Peyer's patch (tissue), 4 donors: ENCODE measurements around the gene ISG20L2. TPM values are rescaled to one million over a fixed set of nuclear protein-coding genes. Genes with fewer than 3 reads are reported as not detected.
A peak's percentile ranks its signal among the peaks of the same experiment; 100 is the strongest.

ENCODE experiments used
- DNase-seq, 3 donors: peaks; one replicate each; pipeline ENCODE4 v3.0.0-alpha.2; 2017 to 2019
- H3K27ac ChIP-seq, 4 donors: fragments of 200-600 bp; sonication (generic); one replicate each; pipeline ENCODE4 v1.5.1; 2016 to 2019
- H3K27me3 ChIP-seq, 2 donors: fragments of 200-600 bp; sonication (generic); one replicate each; pipeline ENCODE4 v1.5.1; 2019
- H3K36me3 ChIP-seq, 3 donors: fragments of 200-600 bp; sonication (generic); one replicate each; pipeline ENCODE4 v1.5.1; 2016 to 2019
- H3K4me1 ChIP-seq, 4 donors: fragments of 200-600 bp; sonication (generic); one replicate each; pipeline ENCODE4 v1.5.1; 2016 to 2019
- H3K4me3 ChIP-seq, 4 donors: fragments of 200-600 bp; sonication (generic); 1 replicate in 3 of 4; 2 replicates in 1 of 4; pipeline ENCODE4 v1.5.1; 2016 to 2019; ENCODE audit warnings: mild to moderate bottlenecking in 1 of 4
- H3K9me3 ChIP-seq, 4 donors: fragments of 200-600 bp; sonication (generic); one replicate each; pipeline ENCODE4 v1.5.1; 2016 to 2019; ENCODE audit warnings: mild to moderate bottlenecking in 1 of 4
- CTCF ChIP-seq, 6 experiments: fragments of 450-650 bp in 4 of 6; fragments of 200-600 bp in 2 of 6; sonication (generic) in 1 of 6; IDR thresholded peaks; one replicate each; pipeline ENCODE4 v1.5.1; 2017 to 2019; ENCODE audit warnings: antibody characterized with exemption in 6 of 6, mild to moderate bottlenecking in 3 of 6, moderate library complexity in 1 of 6
- POLR2A ChIP-seq, 2 donors: fragments of 450-650 bp; IDR thresholded peaks; one replicate each; pipeline ENCODE4 v1.5.1; 2017; ENCODE audit warnings: antibody characterized with exemption in 2 of 2, mild to moderate bottlenecking in 2 of 2, moderate library complexity in 2 of 2
- total RNA-seq, 4 donors: library from RNA; depleted of rRNA; stranded (reverse); fragments of >200 nt; gene quantifications; one replicate each; pipeline ENCODE4 v1.1.0, GENCODE V29; 2016

Gene ISG20L2
- total RNA-seq, 4 donors from 2014 or later, result 22.4 to 47.2 (median 27.9) TPM

GRCh38 chr1:156772728-156773497, 44.3 kb upstream of the ISG20L2 start:
- Histone ChIP-seq H3K27me3 (no peaks in the 10 kb centered on the region), H3K4me3 (no peak overlapping the region), H3K9me3 (no peaks in the 10 kb centered on the region), H3K4me1 (peaks cover 0 to 40% (median 4%) of the 10 kb centered on the region in 4 donors), H3K36me3 (peaks cover 0 to 18% (median 0%) of the 10 kb centered on the region in 3 donors), H3K27ac (no peak overlapping the region)
- TF ChIP-seq CTCF (IDR thresholded peaks at IDR 0.05), result no peak
- TF ChIP-seq POLR2A (IDR thresholded peaks at IDR 0.05), result no peak
- peak in 1 of 3 donors; percentile 3 for DNase-seq

GRCh38 chr1:156772222-156772621, 43.7 kb upstream of the ISG20L2 start:
- Histone ChIP-seq H3K27me3 (no peaks in the 10 kb centered on the region), H3K27ac (no peak overlapping the region), H3K36me3 (peaks cover 0 to 18% (median 0%) of the 10 kb centered on the region in 3 donors), H3K4me1 (peaks cover 0 to 40% (median 4%) of the 10 kb centered on the region in 4 donors), H3K4me3 (no peak overlapping the region), H3K9me3 (no peaks in the 10 kb centered on the region)
- TF ChIP-seq POLR2A (IDR thresholded peaks at IDR 0.05) (no peak), CTCF (IDR thresholded peaks at IDR 0.05) (peak in 1 of 6 experiments; percentile 34)
- DNase-seq, result peak in 1 of 3 donors; percentile 0

GRCh38 chr1:156768610-156769295, 40.2 kb upstream of the ISG20L2 start:
- Histone ChIP-seq H3K27me3 (no peaks in the 10 kb centered on the region), H3K4me3 (peak overlapping the region; percentile 85 to 92 (median 88)), H3K4me1 (peaks cover 0 to 48% (median 4%) of the 10 kb centered on the region in 4 donors), H3K9me3 (no peaks in the 10 kb centered on the region), H3K36me3 (peaks cover 0 to 18% (median 0%) of the 10 kb centered on the region in 3 donors), H3K27ac (peak overlapping the region in 2 of 4 donors; percentile 80 to 92)
- TF ChIP-seq CTCF (IDR thresholded peaks at IDR 0.05) (no peak), POLR2A (IDR thresholded peaks at IDR 0.05) (no peak)
- DNase-seq, result no peak

GRCh38 chr1:156767879-156768604, 39.5 kb upstream of the ISG20L2 start:
- Histone ChIP-seq H3K36me3 (peaks cover 0 to 18% (median 0%) of the 10 kb centered on the region in 3 donors), H3K27me3 (no peaks in the 10 kb centered on the region), H3K4me1 (peaks cover 0 to 44% (median 4%) of the 10 kb centered on the region in 4 donors), H3K27ac (peak overlapping the region; percentile 80 to 92 (median 92)), H3K4me3 (peak overlapping the region; percentile 85 to 92 (median 88)), H3K9me3 (no peaks in the 10 kb centered on the region)
- TF ChIP-seq POLR2A (IDR thresholded peaks at IDR 0.05) (no peak), CTCF (IDR thresholded peaks at IDR 0.05) (no peak)
- peak in 1 of 3 donors; percentile 25 for DNase-seq
